NOMO-1 treated with DMSO at 0.1 percent for 48 hours (cell line): Measurements from ENCODE around the gene USP7.
A peak's percentile ranks its signal among the peaks of the same experiment; 100 is the strongest.
"Not testable (repeated sequence)": the region's sequence is repeated elsewhere in the genome, so short reads cannot be mapped to it uniquely, and the experiment has no call there.

Experiments
- DNase-seq: peaks from one replicate; lab custom pipeline; 2025; ENCODE audit not compliant: unreplicated experiment; lab: John Stamatoyannopoulos, UW

Gene USP7

DNA sequence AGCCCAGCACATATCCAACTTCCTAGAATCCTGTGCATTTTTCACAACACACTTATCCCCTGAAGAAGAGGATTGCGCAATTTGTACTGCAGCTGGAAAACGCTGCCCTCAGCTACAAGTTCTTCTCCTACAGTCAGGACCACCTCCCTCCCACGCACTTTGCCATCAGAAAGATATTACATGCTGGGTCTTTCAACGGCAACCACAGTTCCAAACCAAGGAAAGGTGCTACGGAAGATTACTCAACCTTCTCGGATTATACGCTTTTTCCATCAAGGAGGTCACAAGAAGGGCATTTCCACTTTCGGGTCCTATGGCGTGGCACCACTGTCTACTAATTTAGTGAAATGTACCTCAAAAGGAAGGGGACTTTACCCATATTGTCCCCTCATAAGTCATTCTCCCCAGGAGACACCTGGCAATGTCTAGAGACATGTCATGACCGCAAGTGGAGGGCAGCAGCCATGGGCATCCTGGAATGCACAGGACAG lies 35.2 kb downstream of the USP7 start:
- no peak for DNase-seq

DNA sequence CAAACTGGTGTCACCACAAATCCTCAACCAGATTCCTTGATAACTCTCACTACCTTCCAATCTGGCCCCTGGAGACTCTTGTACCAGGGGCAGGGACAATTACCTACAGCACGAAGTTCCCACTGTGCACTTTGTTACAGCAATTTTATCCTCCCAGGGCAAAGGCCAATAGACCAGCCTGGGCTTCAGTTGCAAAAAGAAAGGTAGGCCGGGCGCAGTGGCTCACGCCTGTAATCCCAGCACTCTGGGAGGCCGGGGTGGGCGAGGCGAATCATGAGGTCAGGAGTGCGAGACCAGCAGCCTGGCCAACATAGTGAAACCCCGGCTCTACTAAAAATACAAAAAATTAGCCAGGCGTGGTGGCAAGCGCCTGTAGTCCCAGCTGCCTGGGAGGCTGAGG lies 36.9 kb downstream of the USP7 start:
- no peak for DNase-seq

DNA sequence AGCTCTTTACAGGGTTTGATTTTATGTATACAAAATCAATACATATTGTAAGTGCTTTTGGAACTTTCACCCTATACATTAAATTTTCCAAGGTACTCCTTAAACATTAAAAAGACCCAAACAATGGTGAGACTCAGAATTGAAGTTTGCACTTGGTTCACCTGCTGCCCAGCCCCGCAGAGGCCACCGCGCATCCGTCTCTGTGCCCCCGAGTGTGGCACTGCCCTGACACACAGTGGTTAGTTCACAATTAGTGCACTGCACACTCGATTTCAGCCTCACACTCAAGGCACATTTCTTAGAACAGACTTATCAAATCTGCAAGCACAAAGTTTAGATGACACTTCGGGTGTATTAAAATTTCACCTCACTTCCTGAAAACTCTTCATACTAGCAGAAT lies 38.3 kb downstream of the USP7 start:
- no peak for DNase-seq

DNA sequence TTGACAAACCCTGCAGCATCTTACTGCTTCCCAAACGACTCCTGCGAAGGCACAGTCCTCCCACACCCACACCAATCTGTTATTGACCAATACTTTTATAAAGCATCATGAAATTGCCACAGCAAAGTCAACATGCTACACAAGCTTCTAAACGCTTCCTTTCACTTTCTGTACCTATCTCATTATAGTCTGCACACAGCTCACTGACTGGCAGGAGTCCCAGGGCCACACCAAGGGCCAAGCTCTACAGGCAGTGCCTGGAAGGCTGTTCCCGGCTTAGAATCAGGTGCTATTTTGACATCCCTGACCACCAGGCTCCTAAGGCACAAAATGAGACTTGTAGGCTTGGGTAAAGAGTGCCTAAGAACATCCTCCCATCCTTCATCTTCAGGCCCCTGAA lies 39.5 kb downstream of the USP7 start:
- DNase-seq: no peak

DNA sequence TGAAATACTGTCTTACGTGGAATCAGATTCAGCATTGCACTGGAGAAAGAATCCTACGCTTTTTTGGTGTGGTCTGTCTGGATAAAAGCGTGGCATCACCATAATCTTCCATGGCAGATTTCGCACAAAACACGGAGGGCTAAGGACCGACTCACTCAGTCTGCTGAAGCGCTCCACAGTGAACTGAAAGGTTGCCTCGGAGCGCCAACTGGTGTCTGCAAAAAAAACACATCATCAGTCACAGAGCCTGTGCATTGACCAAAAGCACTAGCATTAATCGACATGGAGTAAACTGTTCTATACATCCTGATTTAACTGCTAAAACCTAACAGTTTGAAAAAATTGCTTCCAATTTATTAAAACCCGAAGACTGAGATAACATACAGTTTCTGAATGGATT lies 40.5 kb downstream of the USP7 start:
- DNase-seq: no peak

DNA sequence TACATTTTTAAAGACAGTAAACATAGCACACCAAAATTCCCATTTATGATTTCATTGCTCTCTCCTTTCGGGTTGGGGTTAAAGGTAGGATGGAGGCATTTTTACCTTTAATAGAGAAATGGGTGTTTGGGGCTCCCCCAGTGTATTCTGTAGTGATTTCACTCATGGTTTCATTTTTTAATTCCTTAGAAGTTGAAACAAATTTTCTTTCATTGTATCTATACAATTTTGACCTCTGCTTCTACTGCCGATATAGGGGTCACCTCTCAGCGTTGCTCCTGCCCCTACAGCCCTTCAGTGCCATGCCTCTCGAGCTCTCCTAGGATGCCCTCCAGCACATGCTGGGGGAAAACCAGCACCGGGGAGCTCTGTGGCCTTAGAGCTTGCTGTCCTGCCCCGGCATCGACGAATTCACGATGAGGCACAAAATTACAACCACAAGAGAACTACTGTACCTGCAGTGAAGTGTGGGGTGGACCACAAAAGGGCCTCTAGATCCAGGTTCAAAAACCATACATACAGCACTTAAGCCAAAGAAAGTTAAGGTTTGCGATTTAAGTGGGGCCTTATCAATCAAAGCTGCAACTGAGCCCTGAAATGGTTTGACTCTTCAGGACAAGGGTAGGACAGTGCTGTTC lies 42.2 kb downstream of the USP7 start:
- no peak for DNase-seq

DNA sequence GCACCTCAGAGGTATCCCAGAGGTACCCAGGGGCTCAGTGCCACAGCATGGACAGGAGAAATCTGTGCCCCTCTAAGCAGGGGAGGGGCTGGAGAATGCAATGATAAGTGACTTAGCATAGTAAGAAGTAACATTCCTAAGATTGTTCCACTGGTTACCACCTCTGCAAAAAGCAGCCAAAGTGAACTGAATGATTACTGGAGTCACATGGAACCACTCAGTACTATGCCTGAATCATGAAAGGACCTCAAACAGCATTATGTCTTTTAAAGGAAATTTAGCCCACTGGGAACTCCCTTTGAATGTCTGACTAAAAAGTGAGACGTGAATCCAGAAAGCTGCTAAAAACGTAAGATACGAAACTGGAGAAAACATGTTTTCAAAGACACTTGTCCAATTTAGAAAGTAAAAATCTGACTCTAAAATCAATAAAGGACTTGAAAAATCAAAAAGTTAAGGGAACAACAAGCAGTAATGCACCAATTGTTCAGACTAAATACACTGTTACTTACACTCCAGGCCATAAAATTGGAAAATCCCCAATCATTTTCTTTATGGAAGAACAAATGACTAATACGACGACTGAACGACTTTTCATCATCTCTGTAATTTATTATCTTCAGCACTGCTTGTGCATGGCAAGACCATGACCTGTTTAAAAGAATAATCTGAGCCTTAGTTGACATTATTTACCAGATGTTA lies 42.9 kb downstream of the USP7 start:
- DNase-seq: no peak

DNA sequence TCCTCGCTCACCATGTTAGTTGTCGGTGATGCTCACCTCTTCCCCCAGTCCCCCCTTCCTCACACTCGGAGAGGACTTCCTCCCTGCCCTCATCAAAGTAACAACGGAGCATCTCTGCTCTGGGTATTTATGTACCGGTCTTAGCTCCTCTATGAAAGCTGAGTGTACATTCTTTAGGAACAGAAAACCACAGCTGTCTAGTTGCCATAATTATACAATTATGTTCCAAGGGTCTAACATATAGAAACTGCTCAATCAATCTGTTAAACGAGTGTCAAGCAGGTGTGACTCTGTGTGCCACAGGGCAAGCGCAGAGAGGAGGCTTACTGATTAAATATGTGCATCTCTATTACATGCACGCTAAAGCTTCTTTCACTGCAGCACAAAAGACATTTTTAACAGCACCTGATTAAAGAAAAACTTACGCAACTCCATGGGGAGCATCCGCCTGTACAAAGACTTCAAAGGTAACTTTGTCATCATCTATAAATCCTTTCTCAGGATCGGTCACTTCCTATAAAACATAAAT lies 43.7 kb downstream of the USP7 start:
- DNase-seq: no peak

DNA sequence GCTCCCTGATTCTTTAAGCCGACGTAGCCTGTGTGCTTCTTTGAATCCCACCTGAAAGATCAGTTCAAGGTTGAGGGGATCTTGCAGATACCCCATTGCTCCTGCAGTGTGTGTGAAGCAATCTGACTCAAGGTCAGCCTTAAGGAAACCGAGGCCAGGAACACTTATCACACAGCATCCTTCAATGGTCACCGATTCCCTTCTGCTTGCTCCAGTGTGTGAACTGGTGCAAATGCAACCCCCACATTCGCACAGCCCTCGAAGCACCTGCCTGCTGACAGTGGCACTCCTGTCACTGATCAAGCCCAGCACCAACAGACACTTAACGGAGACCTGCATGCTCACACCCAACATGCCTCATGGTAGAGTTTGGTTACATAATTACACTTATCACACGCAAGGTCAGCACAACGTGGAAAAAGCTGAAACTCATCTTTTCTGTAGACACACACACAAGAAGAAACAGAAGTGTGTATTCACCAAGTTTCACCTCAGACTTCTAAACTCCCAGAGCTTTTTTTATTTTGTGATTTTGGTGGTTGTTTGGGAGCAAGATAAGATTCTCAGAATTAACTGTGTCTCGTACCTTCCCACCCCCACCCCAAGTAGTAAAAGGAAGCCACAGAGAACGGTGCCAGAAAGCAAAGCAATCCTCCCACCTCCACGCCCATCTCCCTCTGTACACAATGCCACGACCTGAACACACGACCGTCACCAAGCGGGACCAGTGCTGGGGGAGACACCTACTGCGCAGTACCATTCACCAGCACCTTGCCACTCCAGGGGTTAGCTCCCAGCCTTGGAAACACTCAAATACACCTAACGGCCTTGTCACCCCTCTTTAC lies 44.4 kb downstream of the USP7 start:
- no peak for DNase-seq

DNA sequence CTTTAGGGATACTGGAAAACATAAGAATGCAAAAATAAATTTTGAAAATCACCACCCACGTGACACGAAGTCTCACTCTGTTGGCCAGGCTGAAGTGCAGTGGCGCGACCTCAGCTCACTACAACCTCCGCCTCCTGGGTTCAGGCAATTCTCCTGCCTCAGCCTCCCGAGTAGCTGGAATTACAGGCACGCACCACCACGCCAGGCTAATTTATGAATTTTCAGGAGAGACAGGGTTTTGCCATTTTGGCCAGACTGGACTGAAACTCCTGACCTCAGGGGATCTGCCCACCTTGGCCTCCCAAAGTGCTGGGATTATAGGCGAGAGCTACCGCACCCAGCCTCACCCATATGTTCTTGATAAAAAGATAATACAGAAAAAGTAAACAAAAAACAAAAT lies 46.4 kb downstream of the USP7 start:
- DNase-seq: not testable (repeated sequence)

DNA sequence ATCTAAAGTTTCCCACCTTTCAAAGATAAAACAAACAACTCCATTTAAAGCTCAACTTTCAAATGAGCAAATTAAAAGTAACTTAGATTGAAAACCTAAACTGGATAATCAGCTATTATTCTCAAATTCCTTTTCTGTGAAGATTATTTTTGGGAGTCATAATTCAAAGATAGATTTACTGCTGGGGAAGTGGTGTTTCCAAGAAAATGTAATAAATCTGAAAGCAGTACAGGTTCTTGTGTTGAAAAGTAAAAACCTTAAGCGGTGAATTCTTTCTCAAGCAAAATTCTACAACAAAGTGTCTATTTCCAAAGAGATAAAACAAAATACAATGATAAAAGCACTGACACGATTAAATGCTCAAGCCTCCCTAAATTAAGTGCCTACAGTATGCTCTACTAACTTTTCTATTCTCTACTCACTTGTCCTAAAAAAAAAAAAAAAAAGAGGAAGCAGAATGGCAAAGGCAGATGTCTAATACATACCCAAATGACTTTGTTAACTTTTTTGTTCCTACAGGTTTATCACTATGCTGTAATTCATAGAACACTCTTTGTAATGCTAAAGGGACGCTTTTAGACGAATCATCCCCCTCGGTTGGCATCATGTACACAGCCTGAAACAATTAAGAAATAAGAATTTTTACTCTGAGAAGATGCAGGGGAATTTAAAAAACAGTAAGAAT lies 47.0 kb downstream of the USP7 start:
- no peak for DNase-seq

DNA sequence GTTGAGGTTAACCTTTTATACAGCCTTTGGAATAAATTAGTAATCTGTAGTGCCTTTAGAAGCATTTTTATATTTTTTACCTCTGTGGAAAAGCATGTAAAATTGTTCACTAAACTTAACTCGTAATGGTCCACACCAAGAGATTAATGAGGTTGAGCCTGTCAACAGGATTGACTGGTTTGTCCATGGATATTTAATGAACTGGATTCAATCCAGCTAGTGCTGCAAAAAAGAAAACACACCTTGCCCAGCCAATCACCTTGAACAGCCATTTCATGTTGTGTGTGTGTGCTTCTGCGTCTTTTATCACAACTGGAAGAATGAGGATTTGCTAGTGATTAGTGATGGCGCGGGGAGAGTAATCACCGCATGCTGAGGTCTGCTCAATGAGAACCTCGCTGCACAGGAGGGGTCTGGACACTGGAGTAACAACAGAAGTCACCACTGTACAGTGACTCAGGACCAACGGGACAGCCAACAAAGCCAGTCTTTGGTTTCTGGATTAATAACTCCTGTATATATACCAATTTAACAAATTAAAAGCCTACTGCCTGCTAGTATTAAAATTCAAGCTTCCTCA lies 47.9 kb downstream of the USP7 start:
- no peak for DNase-seq

DNA sequence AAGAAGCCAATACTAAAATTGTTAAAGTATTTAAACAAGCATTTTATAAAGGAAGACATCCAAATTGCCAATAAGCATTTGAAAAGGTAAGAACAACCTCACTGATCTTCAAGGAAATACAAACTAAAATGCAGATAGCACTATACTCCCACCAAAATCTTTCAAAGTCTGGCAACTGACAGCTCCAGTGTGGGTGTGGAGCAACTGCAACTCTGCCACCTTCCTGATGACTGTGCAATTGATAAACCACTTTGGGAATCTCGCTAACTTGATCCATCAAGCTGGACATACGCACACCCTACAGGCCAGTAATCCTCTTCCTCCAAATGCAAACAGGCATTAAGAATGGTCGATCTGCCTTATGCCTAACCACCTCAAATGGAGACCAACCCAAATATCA lies 49.6 kb downstream of the USP7 start:
- DNase-seq: no peak

DNA sequence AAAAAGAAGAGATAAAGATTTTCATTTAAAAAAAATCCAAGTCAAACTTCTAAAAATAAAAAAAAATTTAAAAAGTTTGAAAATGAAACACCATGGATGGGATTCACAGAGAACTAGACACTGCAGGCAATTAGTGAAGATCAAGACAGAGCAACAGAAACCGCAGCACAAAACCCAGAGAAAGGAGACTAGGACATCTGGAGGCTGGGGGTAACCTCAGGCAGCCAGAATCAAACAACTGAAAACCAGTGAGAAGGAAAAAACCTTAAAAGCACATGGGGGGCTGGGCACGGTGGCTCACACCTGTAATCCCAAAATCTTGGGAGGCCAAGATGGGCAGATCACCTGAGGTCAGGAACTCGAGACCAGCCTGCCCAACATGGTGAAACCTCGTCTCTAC lies 50.9 kb downstream of the USP7 start:
- DNase-seq: no peak

DNA sequence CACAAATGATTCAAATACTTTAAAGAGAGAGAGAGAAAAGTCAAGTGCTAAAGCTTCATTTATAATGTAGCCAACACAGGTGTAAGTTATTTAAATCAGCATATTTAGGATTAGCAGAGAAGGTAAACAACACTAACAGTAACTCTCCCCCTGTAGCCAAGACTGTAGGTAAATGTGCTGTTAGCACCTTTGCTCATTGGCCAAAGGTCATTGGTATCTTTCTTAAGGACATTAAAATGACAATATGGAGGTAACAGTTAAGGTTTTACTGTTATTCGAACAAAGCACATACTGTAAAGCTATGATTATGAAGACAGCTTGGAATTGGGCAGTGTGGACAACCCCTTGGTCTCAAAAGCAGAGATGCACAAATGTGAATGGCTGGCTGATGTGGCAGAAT lies 52.9 kb downstream of the USP7 start:
- DNase-seq: no peak

DNA sequence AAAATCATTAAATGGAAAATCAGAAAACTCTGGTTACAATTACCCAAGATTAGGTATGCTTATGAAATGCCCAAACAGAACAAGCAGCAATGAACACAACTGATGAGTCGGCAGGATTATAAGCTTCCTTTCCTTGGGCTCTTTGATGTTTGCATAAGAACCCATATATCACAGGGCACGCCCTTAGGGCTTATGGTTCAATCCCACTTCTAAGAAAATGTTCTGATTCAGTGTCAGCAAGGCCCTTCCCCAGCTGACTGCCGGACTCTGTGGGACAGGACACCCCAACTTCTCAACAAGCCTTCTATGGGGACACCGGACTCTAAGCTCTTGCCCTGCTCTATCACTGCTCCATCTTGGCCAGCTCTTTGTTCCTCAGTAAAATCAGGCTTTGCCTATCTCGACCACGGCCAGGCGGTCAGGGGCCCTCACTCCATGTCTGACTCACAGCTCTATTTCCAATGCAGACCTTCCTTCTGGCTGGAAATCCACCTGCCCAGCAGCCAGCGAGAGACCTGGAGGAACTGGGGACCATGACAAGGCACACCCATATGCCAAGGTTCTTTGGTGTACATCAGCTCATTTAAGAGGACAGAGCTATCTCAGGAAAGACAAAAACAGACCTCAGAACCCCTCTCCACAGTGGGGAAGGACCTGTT lies 54.8 kb downstream of the USP7 start:
- peak; percentile 46 for DNase-seq

DNA sequence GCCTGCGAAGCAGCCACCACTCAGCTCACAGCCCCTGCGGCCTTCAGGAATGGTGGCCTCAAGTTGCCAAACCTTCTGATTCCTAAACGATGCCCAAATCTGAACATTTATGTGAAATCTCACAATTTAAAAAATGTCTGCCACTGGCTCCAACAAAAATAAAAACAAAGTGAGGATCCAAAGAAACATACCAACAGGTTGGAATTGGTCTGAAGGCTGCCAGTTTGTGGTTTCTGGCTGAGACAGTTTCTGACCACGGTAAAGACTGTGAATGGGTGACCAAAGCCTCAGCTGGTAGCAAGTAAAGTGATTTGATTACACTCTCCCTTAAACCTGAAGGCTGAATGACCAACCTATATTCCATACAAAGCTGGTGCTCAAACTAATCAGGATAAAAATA lies 56.6 kb downstream of the USP7 start:
- DNase-seq: peak; percentile 16

DNA sequence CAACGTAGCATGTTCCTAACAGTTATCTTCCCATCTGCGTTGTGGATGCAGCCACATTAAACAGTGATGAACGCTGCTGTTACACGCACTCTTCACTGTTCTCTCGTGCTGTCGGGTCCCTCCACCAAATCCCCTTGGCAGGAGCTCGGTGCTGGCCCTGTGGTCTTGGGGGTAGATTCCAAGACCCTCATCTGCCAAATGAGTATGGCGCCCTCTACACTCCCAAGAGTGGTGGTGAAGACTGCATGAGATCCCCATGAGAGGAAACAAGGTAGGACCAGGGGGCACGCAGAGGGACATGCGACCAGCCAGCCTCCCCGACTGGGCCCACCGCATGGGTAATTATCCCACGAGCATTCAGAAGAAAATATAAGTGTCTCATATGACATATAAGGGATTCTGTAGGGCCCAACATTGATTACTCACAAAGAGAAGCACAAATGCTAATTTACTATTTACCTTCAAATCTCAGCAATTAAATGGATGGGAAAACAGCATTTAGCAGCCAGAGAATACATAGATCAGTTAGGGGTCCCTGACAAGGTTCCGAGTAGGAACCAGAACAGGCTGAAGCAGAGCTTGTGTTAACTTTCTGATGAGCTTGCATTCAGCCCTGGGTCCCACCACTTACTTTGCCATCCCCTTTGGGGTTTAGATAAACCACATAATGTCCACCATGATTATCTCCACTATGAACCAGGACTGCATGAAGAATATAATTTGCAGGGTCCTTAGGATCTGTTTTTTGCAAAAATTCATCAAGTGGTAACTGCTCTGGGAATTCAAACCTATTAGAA lies 57.7 kb downstream of the USP7 start:
- DNase-seq: no peak

DNA sequence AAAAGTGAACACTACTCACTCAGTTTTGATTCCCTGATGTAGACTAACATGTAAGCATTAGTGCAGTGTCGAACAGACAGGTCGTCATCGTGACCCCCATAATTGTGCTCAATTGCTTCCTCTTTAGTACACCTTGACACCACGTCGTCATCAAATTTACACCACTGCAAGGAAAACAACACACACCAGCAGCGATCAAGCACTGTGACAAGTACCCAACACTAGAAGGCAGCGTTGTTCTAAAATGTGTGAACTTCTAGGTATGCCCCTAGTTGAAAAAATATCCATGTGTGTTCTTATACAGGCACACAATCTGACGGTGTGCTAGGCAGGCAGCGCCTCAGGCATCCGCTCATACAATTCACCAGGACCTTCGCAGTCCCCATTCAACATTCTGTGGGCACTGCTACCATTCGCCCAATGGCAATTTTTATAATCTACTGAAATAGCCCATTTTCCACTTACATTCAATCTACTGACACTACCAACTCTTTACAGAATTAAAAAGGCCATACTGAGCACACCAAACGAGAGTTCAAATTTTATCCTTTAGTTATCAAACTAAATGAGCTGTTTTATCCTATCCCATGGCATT lies 58.4 kb downstream of the USP7 start:
- DNase-seq: peak; percentile 30
